Neural cell (in vitro differentiated cells): ENCODE measurements around the gene CEACAM5. TPM values are rescaled to one million over a fixed set of nuclear protein-coding genes. Genes with fewer than 3 reads are reported as not detected.

Source experiments
- H2AFZ ChIP-seq: fragments of 200-600, 300-800 bp; sonication (generic), shearing (Covaris generic); 2 replicates; pipeline ENCODE4 v1.6.0; 2014; ENCODE audit warnings: low read depth, mild to moderate bottlenecking, antibody characterized with exemption, low read length, moderate library complexity
- H3F3A ChIP-seq: fragments of 200-600 bp; shearing (Covaris generic); 2 replicates; pipeline ENCODE4 v1.6.1; 2016; ENCODE audit warnings: mild to moderate bottlenecking, moderate library complexity, mixed read lengths, antibody characterized with exemption, low read length; ENCODE audit not compliant: insufficient read depth, poor library complexity, severe bottlenecking
- H3K27ac ChIP-seq: fragments of 200-600, 300-800 bp; sonication (generic), shearing (Covaris generic); 2 replicates; pipeline ENCODE4 v1.5.1; 2014; ENCODE audit warnings: mild to moderate bottlenecking, low read length, moderate library complexity
- H3K27me3 ChIP-seq: fragments of 300-800, 200-600 bp; sonication (generic), shearing (Covaris generic); 2 replicates; pipeline ENCODE4 v1.6.0; 2014; ENCODE audit warnings: mild to moderate bottlenecking, low read depth, low read length, moderate library complexity; ENCODE audit not compliant: insufficient read depth
- H3K36me3 ChIP-seq: fragments of 300-800, 200-600 bp; sonication (generic), shearing (Covaris generic); 2 replicates; pipeline ENCODE4 v1.5.1; 2014; ENCODE audit warnings: mild to moderate bottlenecking, antibody characterized with exemption, low read length, moderate library complexity; ENCODE audit not compliant: insufficient read depth
- H3K4me2 ChIP-seq: fragments of 300-800, 200-600 bp; sonication (generic), shearing (Covaris generic); 2 replicates; pipeline ENCODE4 v1.6.0; 2014; ENCODE audit warnings: mild to moderate bottlenecking, low read length
- H3K4me3 ChIP-seq: fragments of 300-800, 200-600 bp; sonication (generic), shearing (Covaris generic); 2 replicates; pipeline ENCODE4 v1.5.1; 2014; ENCODE audit warnings: mild to moderate bottlenecking, low read length, moderate library complexity
- H3K79me2 ChIP-seq: fragments of 200-600 bp; shearing (Covaris generic); replicated peaks from 2 replicates; pipeline ENCODE4 v1.6.0; 2014; ENCODE audit warnings: mild to moderate bottlenecking, low read length, moderate library complexity; ENCODE audit not compliant: insufficient read depth
- H3K9ac ChIP-seq: fragments of 300-800, 200-600 bp; sonication (generic), shearing (Covaris generic); 2 replicates; pipeline ENCODE4 v1.6.1; 2016; ENCODE audit warnings: mild to moderate bottlenecking, low read length, mixed read lengths
- H3K9me2 ChIP-seq: fragments of 200-600 bp; shearing (Covaris generic); 2 replicates; pipeline ENCODE4 v1.6.1; 2016; ENCODE audit warnings: mild to moderate bottlenecking, low read length, mixed read lengths; ENCODE audit not compliant: insufficient read depth
- H3K9me3 ChIP-seq: fragments of 200-600, 300-800 bp; sonication (generic), shearing (Covaris generic); 2 replicates; pipeline ENCODE4 v1.6.1; 2016; ENCODE audit warnings: mild to moderate bottlenecking, mixed run types, low read length, moderate library complexity, mixed read lengths
- H4K20me1 ChIP-seq: fragments of 200-600 bp; shearing (Covaris generic); 2 replicates; pipeline ENCODE4 v1.6.1; 2016; ENCODE audit warnings: mild to moderate bottlenecking, mixed run types; ENCODE audit not compliant: insufficient read depth
- CTCF ChIP-seq: fragments of 450-650 bp; IDR thresholded peaks from 2 replicates; pipeline ENCODE4 v1.5.1; 2014; ENCODE audit warnings: antibody characterized with exemption, mild to moderate bottlenecking, moderate library complexity; ENCODE audit not compliant: poor library complexity, severe bottlenecking
- EP300 ChIP-seq: fragments of 450-650 bp; conservative IDR thresholded peaks from 2 replicates; pipeline ENCODE4 v1.6.1; 2014; ENCODE audit warnings: antibody characterized with exemption, mild to moderate bottlenecking, moderate library complexity; ENCODE audit not compliant: poor library complexity, severe bottlenecking
- EZH2 ChIP-seq: fragments of 200-600, 300-800 bp; shearing (Covaris generic), sonication (generic); IDR thresholded peaks from 2 replicates; pipeline ENCODE4 v1.6.1; 2014; ENCODE audit warnings: antibody characterized with exemption, low read length, borderline replicate concordance, mild to moderate bottlenecking; ENCODE audit not compliant: insufficient read depth, poor library complexity, severe bottlenecking
- MXI1 ChIP-seq: fragments of 450-650 bp; conservative IDR thresholded peaks from 2 replicates; pipeline ENCODE4 v1.6.1; 2014; ENCODE audit warnings: antibody characterized with exemption, mild to moderate bottlenecking; ENCODE audit not compliant: poor library complexity, severe bottlenecking
- POLR2AphosphoS5 ChIP-seq: IDR thresholded peaks from 2 replicates; pipeline ENCODE4 v1.6.1; 2012
- RAD21 ChIP-seq: fragments of 450-650 bp; conservative IDR thresholded peaks from 2 replicates; pipeline ENCODE4 v1.6.1; 2014; ENCODE audit warnings: antibody characterized with exemption, mild to moderate bottlenecking, moderate library complexity
- REST ChIP-seq: IDR thresholded peaks from 2 replicates; pipeline ENCODE4 v1.6.1; 2012; ENCODE audit warnings: borderline replicate concordance
- SMC3 ChIP-seq: fragments of 450-650 bp; conservative IDR thresholded peaks from 2 replicates; pipeline ENCODE4 v1.6.1; 2014; ENCODE audit warnings: antibody characterized with exemption, mild to moderate bottlenecking, moderate library complexity; ENCODE audit not compliant: poor library complexity
- TAF1 ChIP-seq: IDR thresholded peaks from 2 replicates; pipeline ENCODE4 v1.6.1; 2012; ENCODE audit warnings: low read depth
- polyA plus RNA-seq: library from polyadenylated mRNA; depleted of rRNA; stranded (reverse); fragments of >200 nt; gene quantifications from 2 replicates; pipeline ENCODE4 v1.2.3, GENCODE V29; 2014

The CEACAM5 gene
- polyA plus RNA-seq, 1 donor from 2014 or later, result not detected

GRCh38 chr19:41741244-41741554 is 32.8 kb downstream of the CEACAM5 start:
- Histone ChIP-seq H3K4me2 (no peak overlapping the region), H3K27ac (no peak overlapping the region), H2AFZ (no peak overlapping the region), H3F3A (no peaks in the 10 kb centered on the region), H3K27me3 (no peaks in the 10 kb centered on the region), H3K9me2 (no peaks in the 10 kb centered on the region), H3K9me3 (no peaks in the 10 kb centered on the region), H3K36me3 (no peaks in the 10 kb centered on the region), H4K20me1 (no peaks in the 10 kb centered on the region), H3K4me3 (no peak overlapping the region), H3K9ac (no peak overlapping the region), H3K79me2 (no peaks in the 10 kb centered on the region)
- TF ChIP-seq MXI1 (no peak), POLR2AphosphoS5 (no peak), REST (no peak), RAD21 (no peak), EZH2 (no peak), EP300 (no peak), SMC3 (no peak), TAF1 (no peak), CTCF (no peak)

- no peak overlapping the region for H2AFZ ChIP-seq
- no peaks in the 10 kb centered on the region for H4K20me1 ChIP-seq
- H3K79me2 ChIP-seq, result no peaks in the 10 kb centered on the region
- no peaks in the 10 kb centered on the region for H3K36me3 ChIP-seq
- TF ChIP-seq TAF1 (no peak), RAD21 (no peak), REST (no peak), CTCF (no peak), EP300 (no peak), MXI1 (no peak), EZH2 (no peak), SMC3 (no peak), POLR2AphosphoS5 (no peak)
- no peaks in the 10 kb centered on the region for H3F3A ChIP-seq
- no peak overlapping the region for H3K4me2 ChIP-seq
- H3K9me2 ChIP-seq, result no peaks in the 10 kb centered on the region
- H3K4me3 ChIP-seq, result no peak overlapping the region
- no peak overlapping the region for H3K27ac ChIP-seq
- H3K9ac ChIP-seq, result no peak overlapping the region
- no peaks in the 10 kb centered on the region for H3K9me3 ChIP-seq
- no peaks in the 10 kb centered on the region for H3K27me3 ChIP-seq
These were observed 36.4 kb downstream of the CEACAM5 start for GRCh38 chr19:41744850-41745249.
